Non-pigmented ciliary epithelial cell (primary cell): Measurements from ENCODE around the gene TSPAN3.

Source experiments
- DNase-seq: peaks from one replicate; pipeline ENCODE4 v3.0.0-alpha.2; 2010; ENCODE audit warnings: low read depth

TSPAN3 gene

DNA sequence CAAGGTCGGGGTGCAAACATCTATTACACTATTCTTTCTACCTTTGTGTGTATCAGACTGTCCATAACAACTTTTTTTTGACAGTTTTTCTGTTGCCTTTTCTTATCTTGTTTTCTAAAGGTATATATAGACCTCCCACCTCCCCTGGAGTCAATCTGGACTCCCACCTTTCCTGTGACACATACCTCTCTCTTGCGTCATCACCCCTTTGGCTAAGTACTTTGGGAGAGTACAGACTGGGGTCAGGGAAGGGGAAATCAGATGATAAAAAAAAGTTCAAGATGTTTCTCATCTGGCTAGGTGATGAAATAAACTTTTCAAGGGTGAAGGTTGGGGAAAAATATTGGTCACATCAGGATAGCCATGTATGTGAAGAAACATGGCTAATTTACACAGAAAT, 17.2 kb downstream of the TSPAN3 start:
- no peak for DNase-seq

GRCh38 chr15:77052556-77052955, 18.4 kb downstream of the TSPAN3 start:
- no peak for DNase-seq

- DNase-seq = no peak
Observed at GRCh38 chr15:77048135-77048876, 22.6 kb downstream of the TSPAN3 start.

- no peak for DNase-seq
Observed at GRCh38 chr15:77046704-77047412, 24.1 kb downstream of the TSPAN3 start.

GRCh38 chr15:77045985-77046384, 24.9 kb downstream of the TSPAN3 start:
- no peak for DNase-seq

GRCh38 chr15:77044228-77045042, 26.5 kb downstream of the TSPAN3 start:
- DNase-seq = no peak

- no peak for DNase-seq
Observed at GRCh38 chr15:77042955-77043920, 27.7 kb downstream of the TSPAN3 start.

DNA sequence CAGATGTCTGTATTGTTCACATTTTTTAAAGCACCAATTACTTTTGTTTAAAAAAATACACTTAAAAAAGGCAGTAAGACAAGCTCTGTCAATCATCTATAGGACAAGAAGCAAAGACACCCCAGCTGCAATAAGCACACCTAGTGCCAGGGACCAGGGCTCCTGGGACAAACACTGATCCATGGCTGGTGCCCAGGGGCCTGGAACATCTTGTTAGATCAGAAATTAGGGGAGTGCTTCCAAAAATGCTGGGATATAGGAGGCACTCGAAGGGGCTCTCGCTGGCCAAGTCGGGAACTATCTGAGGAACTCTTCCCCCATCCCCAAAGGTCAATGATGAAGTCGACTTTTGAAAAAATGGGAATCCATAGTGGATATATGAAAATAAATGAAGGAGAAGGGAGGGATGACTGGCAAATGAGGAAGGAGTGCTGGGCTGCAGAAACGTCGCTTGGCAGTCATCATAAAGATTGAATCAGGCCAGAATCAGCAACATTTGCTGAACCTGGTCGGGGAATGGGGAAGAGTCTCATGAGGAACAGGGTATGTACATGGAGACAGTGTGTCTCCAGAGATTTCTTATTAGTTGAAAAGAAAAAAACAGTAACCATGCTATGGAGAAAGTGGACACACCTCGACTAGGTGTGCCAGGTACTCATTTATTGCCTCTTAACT, 28.5 kb downstream of the TSPAN3 start:
- DNase-seq = no peak

DNA sequence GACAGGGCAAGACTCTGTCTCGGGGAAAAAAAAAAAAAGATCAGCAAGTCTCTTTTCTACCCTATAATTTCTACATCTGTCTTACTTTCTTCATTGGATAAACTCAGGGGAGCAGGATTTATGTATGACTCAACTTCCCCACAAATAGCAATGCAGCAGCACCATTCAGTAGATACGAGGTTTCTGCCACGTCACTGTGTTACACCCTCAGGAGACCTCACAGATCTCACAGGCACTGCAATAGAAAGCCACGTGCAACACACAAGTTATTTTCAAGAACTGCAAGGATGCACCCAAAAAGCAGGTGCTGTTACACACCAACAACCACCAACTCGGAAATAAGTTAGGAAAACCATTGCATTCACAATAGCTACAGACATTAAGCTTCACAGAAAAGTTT, 30.2 kb downstream of the TSPAN3 start:
- DNase-seq = no peak

DNA sequence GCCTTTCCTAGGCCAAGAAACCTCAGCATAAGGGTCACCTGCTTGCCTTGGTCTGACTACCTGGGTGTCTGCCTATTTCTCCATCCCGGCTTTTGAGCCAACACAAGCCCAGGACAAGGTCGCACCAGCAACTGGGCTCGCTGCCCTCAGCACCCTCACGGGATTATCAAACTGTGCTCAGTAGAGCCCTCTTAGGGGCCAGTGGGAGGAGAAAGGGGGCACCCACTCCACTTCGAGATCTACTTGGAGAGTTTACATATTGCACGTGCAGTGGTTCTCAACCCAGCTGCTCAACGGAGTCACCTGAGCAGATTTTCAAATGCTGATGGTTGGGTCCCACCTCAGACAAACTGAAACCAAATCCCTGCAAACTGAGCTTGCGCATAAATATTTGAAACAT, 31.1 kb downstream of the TSPAN3 start:
- DNase-seq = no peak

- no peak for DNase-seq
Observed at GRCh38 chr15:77039217-77039533, 31.7 kb downstream of the TSPAN3 start.

DNA sequence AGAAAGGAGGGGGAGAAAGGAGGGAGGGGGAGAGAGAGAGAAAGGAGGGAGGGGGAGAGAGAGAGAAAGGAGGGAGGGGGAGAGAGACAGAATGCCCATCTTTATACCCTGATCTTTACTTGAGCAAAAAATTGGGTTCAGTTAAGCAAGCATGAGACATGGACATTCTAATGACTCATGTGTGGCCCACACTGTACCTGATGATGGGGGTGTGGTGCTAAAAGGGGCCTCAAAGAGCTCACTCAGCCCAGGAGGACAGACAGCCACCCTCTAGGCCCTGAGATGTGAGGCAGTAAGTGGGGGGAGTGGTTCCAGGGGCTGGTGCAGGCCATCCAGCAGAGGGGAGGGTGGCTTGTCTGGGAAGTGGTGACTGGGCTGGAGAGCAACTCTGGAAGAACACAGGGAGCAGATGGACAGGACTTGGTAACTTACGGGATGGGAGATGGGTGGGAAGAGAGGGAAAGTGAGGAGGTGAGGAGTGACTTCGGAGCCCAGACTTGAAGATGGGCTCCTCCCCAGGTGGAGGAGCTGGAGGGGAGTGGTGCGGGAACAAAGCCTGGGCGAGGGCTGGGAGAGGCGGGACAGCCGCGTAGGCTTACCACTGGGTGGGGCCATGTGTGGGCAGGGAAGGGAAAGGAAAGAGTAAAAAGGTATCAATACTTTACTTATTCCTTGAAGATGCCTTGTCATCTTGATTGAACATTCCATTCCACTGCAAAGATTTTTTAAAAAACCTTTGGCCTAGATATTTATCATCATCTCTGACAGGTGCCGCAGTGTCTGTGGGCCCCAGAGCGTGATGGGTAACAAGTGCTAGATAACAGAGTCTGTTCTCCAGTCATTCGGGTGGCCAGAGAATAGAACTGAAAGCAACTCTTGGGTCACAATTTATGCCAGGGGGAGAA, 32.3 kb downstream of the TSPAN3 start:
- no peak for DNase-seq

DNA sequence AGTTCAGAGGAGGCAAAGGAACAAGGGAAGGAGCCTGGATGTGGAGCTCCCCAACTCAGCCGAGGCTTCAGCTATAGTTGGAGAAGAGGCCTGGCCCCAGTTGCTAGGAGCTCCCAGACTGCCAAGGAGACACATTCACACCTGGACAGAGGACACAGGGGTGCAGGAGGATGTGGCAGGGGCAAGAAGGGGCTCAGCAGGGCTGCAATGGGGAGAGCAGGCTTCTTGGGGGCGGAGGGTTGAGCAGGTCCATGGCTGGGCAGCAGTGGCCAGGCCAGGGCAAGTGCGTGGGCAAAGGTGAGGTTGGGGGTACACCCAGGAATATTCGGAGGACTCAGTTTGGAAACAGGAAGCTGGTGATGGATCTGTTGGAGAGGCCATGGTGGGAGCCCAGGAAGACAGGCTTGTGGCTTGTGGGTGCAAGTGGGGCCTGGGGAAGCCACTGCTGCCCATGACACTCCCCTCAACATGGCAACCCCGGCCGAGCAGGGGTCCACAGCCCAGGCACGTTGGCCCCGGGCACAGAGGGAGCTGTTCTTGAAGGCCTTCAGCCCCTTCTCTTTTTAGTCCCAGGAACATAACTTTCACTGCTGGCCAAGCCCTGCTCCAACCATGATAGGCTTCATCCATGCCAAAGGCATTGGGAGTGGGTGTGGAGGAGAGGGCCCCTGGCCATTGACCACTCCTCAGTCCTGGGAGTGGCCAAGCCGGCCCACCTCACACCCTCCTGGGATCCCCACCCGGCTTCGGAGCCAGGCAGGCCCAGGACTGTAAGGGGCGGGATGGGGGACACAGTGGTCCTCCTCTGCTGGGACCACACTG, 33.3 kb downstream of the TSPAN3 start:
- no peak for DNase-seq

- DNase-seq = no peak
Observed at GRCh38 chr15:77036537-77037387, 34.1 kb downstream of the TSPAN3 start.

DNA sequence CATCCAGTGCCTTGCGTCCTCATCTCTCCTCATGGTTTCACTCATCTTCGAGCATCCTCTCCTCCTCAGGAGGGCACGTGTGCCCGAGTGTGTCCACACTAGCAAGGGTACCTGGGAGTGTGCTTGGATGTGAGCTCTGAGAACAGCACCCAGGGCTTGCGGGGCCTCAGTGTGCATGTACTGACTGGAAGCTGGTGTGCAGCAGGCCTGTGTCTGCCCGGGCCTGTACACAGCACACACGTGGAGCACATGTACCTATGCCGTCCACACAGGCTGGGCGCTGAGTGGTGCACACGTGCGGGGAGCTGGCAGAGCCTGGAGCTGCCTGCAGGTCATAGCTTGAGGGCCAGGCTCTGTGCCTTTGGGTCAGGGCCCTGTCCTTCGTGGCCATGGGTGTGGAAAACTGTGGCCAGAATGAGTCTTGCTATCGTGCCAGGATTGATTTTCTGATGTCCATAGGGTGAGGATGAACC, 34.9 kb downstream of the TSPAN3 start:
- no peak for DNase-seq

DNA sequence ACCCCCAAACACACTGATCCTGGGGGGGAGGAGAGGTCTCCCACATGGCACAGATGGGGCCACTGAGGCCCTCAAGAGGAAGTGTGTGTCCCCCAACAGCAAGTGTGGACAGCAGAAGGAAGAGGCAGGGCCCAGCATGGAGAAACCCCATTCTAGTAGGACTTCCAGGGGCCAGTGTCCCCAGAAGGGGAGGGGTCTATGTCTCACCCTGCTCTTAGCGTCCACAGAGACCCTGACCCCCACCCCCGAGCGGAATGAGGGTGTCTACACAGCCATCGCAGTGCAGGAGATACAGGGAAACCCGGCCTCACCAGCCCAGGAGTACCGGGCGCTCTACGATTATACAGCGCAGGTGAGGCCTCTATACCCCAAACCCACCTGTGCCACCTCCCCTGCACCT, 35.3 kb downstream of the TSPAN3 start:
- no peak for DNase-seq

DNA sequence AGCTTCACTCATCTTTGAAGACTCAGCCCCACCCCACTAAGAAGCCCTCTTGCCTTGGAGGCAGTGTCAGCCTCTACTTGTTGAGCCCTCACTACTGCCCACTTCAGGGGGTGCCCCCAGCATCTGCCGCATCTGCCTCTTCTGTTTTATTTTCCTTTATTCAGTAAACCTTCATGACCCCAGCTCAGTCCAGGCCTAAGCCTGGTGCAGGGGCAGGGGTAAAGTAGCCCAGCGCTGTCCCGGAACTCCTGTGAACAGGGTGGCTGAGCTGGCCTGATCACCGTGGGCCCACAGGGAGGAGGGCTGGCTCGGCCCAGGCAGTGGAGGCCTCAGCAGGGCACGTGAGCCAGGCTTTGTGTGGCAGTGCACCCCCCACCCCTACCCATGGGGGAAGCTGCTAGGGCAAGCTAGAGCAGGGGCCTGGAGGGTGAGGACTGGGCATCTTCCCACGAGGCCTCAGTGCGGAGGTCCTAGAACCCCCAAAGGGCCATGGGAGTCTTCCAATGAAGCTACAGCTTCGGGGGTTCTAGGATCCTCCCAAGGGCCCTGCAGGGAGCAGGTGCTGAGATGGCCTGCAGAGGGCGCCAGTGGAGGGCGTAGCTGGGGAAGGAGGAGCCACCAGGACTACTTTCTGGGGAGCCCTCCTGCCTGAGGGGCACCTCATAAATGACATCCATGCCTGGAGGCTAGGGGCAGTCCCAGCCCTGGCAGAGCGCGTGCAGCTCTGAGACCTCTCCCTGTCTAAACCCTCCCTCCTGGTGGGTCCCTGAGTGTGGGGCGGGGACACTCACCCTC, 36.0 kb downstream of the TSPAN3 start:
- no peak for DNase-seq
